WERI-Rb-1 (cell line): ENCODE data around the gene LTBP1.

Source experiments
- DNase-seq: peaks from one replicate; pipeline ENCODE4 v3.0.0-alpha.2; 2020
- H3K27ac ChIP-seq: fragments of 250-450 bp; sonication (Bioruptor Pico); 2 replicates; pipeline ENCODE4 v1.5.1; 2020; ENCODE audit warnings: mild to moderate bottlenecking, moderate library complexity
- H3K27me3 ChIP-seq: fragments of 250-450 bp; sonication (Bioruptor Pico); 2 replicates; pipeline ENCODE4 v1.5.1; 2021; ENCODE audit warnings: mild to moderate bottlenecking, low read depth, moderate library complexity; ENCODE audit not compliant: insufficient read depth, severe bottlenecking
- H3K36me3 ChIP-seq: fragments of 250-450 bp; sonication (Bioruptor Pico); 2 replicates; pipeline ENCODE4 v1.5.1; 2020; ENCODE audit warnings: mild to moderate bottlenecking, moderate library complexity
- H3K4me3 ChIP-seq: 2 replicates; pipeline ENCODE4 v1.5.1; 2011; ENCODE audit warnings: low read depth, mild to moderate bottlenecking, control low read depth, low read length
- H3K9me3 ChIP-seq: fragments of 250-450 bp; sonication (Bioruptor Pico); 2 replicates; pipeline ENCODE4 v1.5.1; 2021; ENCODE audit warnings: mild to moderate bottlenecking, moderate library complexity; ENCODE audit not compliant: severe bottlenecking
- TF ChIP-seq, protein P1 (sequence below): IDR thresholded peaks from 2 replicates; pipeline ENCODE4 v1.5.1; 2011; ENCODE audit warnings: low read depth, mild to moderate bottlenecking, control low read depth, inconsistent platforms, low read length

LTBP1 gene

DNA sequence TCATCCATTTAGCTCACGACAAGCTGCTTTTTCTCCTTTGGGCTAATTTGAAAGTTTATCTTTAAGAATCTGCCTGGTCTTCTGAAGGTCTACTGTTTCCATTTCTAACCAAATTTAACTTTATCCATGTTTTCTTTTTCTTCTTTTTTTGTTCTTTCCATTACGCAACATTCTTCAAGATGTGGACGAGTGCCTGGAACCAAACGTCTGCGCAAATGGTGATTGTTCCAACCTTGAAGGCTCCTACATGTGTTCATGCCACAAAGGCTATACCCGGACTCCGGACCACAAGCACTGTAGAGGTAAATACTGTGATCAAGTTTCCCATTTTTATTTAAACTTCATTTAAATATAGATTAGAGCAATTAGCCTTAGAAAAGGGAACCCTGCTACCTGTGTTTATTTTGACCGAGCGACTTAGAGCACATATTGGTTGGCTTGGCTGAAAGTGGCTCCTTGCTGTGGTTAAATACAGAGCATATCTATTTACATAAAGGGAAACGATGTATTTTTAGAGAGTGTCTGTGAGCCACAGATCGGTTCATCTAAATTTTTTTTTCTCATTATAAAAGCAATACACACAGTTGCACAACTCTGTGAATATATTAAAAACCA lies 346.3 kb downstream of the LTBP1 start:
- H3K36me3 ChIP-seq: no peaks in the 10 kb centered on the region
- no peak overlapping the region for H3K27ac ChIP-seq
- H3K27me3 ChIP-seq: no peaks in the 10 kb centered on the region
- DNase-seq: no peak
- TF ChIP-seq, protein P1, sequence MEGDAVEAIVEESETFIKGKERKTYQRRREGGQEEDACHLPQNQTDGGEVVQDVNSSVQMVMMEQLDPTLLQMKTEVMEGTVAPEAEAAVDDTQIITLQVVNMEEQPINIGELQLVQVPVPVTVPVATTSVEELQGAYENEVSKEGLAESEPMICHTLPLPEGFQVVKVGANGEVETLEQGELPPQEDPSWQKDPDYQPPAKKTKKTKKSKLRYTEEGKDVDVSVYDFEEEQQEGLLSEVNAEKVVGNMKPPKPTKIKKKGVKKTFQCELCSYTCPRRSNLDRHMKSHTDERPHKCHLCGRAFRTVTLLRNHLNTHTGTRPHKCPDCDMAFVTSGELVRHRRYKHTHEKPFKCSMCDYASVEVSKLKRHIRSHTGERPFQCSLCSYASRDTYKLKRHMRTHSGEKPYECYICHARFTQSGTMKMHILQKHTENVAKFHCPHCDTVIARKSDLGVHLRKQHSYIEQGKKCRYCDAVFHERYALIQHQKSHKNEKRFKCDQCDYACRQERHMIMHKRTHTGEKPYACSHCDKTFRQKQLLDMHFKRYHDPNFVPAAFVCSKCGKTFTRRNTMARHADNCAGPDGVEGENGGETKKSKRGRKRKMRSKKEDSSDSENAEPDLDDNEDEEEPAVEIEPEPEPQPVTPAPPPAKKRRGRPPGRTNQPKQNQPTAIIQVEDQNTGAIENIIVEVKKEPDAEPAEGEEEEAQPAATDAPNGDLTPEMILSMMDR: no peak
- H3K9me3 ChIP-seq: no peaks in the 10 kb centered on the region
- H3K4me3 ChIP-seq: no peak overlapping the region

GRCh38 chr2:33298233-33298632 lies 351.5 kb downstream of the LTBP1 start:
- Histone ChIP-seq H3K27ac (no peak overlapping the region), H3K27me3 (no peaks in the 10 kb centered on the region), H3K4me3 (no peak overlapping the region), H3K9me3 (no peaks in the 10 kb centered on the region), H3K36me3 (no peaks in the 10 kb centered on the region)
- DNase-seq: no peak
- TF ChIP-seq, protein P1: no peak

- no peaks in the 10 kb centered on the region for H3K27me3 ChIP-seq
- TF ChIP-seq, protein P1: no peak
- H3K27ac ChIP-seq: no peak overlapping the region
- H3K9me3 ChIP-seq: no peaks in the 10 kb centered on the region
- H3K4me3 ChIP-seq: no peak overlapping the region
- no peaks in the 10 kb centered on the region for H3K36me3 ChIP-seq
- no peak for DNase-seq
These were observed 354.6 kb downstream of the LTBP1 start for GRCh38 chr2:33301355-33301754.

DNA sequence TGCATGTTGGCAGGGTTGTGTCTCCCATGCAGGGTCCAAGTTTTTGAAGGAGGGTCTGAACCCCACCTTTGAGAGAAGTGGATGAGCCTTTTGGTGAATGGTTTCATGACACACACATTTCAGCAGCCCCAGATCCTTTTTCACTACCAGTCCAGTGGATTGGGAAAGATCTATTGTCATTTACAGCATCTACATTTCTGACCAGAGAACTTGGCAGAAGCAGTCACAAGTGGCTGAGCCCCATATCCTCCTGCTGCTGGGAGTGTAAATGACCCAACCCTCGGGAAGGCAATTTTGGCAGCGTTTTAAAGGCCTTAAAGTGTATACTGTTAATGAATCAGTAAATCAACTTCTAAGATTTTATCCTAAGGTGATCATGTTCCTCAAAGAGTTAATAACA lies 355.6 kb downstream of the LTBP1 start:
- TF ChIP-seq, protein P1: no peak
- Histone ChIP-seq H3K36me3 (no peaks in the 10 kb centered on the region), H3K4me3 (no peak overlapping the region), H3K27ac (no peak overlapping the region), H3K9me3 (no peaks in the 10 kb centered on the region), H3K27me3 (no peaks in the 10 kb centered on the region)
- no peak for DNase-seq

DNA sequence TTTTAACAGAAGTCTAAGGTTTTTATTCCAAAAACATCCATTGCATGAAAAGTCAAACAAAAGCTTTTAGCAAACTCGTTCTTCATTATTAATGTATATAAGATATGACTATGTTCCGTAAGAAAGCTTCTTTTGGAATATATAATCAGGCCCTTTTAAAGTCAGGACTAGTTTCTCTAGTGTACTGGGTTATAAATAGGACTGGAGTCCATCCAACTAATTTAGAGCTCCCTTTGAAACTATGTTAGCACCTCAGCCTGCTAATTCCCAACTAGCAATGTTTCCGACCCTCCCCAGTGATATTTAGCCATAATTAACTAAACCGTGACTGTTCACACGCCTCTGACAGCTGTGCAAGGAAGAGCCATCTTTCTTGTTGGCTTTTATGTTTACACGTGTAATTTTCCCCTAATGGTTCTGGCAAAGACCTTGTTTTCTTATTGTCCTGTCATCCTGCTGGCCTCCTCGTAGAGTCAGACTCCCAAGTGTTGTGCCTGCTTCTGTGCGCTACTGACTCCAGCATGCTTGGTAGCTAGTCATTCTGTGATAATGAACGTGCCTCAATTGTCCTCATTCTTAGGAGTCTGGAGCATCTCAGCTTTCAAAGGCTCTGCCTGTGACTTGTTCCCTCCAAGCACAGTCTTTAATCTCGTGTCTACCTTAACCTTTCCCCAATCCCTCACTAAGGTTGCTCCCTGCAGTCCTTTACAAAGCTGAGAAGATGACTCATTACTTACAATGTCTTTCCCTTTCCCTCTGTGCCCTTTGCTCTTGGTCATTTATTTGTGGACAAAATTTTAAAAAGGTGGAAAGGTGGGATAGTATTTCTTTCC lies 357.5 kb downstream of the LTBP1 start:
- Histone ChIP-seq H3K27ac (no peak overlapping the region), H3K4me3 (no peak overlapping the region), H3K27me3 (no peaks in the 10 kb centered on the region), H3K9me3 (no peaks in the 10 kb centered on the region), H3K36me3 (no peaks in the 10 kb centered on the region)
- no peak for DNase-seq
- TF ChIP-seq, protein P1: no peak
